ENCODE data around the gene AOPEP.

AOPEP gene

DNA sequence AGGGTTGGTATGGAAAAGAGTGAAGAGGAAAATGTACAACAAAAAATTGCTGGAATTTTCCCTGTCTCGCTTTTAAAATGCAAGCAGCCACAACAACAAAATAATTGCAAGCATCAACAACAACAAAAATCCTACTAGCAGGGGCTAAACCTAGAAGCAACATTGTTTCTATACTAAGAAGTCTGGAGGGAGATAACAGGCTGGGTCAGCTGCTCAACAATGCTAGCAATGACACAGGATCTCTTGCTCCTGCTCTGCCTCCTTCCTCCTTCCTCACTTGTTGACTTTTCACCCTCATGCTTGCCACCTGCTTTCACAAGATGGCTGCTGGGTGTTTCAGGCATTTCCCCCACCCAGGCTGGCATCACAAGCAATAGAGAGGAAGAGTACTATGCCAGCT is 7.6 kb upstream of the AOPEP start:
- no peak for DNase-seq (ENCODE audit: low spot score)

GRCh38 chr9:94719878-94720277 is 6.6 kb upstream of the AOPEP start:
- no peak for DNase-seq (ENCODE audit: low spot score)

GRCh38 chr9:94720846-94721549 is 5.5 kb upstream of the AOPEP start:
- no peak for DNase-seq (ENCODE audit: low spot score)

DNA sequence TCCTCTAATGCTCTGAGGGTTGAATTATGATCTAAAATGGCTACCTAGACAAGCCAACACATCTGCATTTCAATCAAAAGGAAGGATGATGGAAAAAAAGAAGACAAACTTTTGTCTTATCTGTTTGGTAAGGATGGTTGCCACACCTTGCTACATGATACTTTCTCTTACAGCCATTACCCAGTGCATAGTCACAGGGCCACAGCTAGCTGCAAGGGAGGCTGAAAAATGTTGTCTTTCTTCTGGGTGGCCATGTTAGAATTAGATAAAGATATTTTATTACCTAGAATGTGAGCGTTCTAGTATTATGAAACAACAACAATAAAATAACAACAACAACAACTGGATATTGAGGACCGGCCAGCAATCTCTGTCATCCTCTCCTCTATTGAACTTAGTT is 4.7 kb upstream of the AOPEP start:
- DNase-seq (ENCODE audit: low spot score), result no peak

GRCh38 chr9:94725293-94725692 is 1.2 kb upstream of the AOPEP start:
- no peak for DNase-seq (ENCODE audit: low spot score)

- DNase-seq (ENCODE audit: low spot score), result no peak
Measured at GRCh38 chr9:94728719-94729118, 2.2 kb downstream of the AOPEP start.

DNA sequence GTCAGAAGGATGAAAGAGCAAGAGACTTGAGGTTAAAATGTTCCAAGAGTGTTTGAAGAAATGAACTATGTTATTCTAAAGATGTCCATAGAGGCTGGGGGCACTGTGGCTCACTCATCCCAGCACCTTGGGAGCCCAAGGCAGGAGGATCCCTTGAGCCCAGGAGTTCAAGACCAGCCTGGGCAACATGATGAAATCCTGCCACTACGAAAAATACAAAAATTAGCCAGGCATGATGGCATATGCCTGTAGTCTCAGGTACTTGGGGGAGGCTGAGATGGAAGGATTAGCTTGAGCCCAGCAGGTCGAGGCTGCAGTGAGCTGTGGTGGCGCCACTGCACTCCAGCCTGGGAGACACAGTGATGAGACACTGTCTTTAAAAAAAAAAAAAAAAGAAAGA is 2.7 kb downstream of the AOPEP start:
- no peak for DNase-seq (ENCODE audit: low spot score)

DNA sequence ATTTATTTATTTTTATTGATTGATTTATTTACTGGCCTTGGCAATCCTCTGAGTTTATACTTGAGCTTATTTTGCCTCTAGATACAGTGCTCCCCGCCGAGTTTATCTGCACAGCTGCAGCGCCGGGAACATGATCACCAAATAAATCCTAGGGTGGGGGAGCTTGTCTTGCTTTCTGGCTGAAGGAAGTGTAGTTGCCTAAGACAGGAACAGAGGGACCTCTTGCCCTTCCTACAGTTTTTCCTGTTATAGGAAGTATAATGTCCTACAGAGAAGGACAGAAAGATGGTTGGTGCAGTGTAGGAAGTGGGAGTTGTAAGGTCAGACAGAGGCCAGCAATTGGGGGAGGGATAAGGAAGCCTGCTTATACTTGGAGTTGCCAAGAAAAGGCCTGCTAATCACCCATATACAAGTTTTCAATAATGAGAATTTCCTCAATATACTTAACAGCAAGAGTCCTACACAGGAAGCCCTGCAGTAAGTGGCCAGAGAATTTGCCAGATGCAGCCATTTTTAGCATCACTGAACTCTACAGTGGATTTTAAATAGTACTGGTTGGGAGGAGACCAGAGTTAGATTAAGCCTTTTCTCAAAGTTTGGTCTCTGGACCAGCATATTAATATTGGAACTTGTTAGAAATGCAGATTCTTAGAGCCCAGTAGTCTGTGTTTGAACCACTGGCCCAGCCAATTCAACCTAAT is 7.7 kb downstream of the AOPEP start:
- no peak for DNase-seq (ENCODE audit: low spot score)

DNA sequence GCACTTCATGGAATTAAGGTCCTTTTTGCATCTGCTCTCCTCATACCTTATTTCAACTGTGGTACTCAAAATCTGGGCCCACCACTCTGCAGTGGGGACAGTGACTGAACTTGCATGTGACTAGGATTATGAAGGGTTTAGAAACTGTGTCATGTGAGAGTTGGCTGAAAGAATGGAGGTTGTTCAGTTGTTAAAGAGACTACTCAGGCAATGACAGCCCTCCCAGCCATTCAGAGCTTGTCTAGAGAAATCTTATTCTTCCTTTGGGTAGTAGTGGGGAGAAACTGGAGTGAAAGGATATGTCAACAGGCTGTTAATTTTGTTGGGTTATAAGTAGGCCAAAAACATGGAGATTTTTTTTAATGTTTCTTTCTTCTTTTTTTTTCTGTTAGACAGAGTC is 10.3 kb downstream of the AOPEP start:
- no peak for DNase-seq (ENCODE audit: low spot score)

DNA sequence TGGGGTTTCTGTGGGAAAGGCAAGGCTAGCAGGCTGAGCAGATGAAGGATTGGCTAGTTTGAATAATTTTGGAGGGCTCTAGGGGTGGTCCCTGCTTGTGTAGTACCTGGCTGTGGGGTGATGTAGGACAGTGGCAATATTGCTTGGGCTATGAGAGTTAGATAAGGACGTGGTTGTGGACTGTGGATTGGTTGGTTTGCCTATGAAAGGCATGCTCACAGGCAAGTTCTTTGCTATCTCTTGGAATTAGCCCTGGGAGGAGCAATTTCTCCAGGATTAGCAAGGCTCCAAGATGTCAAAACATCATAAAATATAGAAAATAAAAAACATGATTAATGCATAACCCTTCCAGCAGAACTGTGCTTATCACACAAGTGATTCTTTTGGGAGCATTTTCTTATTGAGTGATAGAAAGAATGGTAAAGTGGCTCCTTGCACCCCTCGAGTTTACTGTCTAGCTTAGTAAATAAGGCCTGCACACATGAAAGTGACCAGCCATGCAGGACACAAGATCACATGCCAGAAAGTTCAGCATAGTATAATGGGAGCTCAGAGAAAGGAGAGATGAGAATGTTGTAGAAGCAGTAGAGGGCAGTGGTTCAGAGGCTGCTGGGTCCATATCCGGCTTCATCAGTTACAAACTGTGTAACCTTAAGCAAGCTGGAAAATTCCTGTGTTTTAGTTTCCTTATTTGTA is 13.8 kb downstream of the AOPEP start:
- DNase-seq (ENCODE audit: low spot score), result no peak

DNA sequence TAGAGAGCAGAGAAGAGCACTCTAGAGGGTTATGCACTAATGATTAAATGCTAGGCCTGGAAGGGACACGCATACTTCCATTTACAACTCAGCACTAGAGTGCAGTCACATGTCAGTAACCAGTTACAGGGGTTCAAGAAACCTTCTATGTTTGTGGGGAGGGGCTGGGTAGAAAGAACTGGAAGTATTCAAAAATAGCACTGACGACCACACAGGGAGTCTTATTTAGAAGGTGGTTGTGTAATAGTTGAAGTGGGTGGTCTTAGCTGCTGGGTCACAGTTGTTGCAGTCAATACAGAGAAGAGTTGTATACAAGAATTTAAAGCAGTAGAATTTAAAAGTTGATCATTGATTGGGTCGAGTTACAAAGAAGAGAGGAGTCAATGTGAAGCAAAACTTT is 15.4 kb downstream of the AOPEP start:
- DNase-seq (ENCODE audit: low spot score), result no peak

GRCh38 chr9:94743035-94743954 is 16.8 kb downstream of the AOPEP start:
- DNase-seq (ENCODE audit: low spot score), result no peak

- no peak for DNase-seq (ENCODE audit: low spot score)
Measured at GRCh38 chr9:94745806-94746540, 19.5 kb downstream of the AOPEP start.

DNA sequence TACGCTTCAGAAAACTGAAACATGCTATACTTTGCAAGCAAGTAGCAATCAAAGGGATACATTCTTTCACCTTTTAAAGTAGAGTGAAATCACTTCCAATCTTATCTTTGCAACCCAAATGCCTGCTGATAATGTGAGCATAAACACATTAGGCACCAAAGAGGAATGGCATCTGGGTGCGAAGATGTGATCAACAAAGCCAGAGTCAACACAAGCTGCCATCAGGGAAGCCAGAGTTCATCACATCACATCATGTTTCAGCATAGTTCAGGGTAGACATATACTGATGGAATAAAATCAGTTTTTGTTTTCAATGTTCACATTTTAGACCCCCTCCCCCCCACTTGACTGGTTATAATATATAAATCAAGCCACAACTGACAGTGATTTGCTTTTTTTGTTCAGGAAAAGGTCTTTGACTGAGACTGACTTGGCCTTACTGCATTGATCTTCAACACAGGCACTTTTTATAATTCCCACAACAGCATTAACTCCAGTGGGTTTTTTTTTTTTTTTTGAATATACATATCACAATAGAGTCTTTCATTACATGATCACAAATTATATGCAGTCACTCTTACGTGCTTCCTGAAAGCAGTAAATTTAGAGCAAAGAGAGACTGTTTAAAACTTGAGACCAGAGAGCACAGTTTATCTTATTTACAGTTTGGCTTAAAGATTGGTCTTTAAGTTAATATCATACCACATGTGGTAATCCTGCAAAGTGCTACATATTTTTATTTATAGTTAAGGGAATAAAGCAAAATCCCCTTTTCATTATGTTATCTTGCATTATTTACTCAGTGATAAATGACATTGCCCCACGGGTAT is 20.3 kb downstream of the AOPEP start:
- no peak for DNase-seq (ENCODE audit: low spot score)

DNA sequence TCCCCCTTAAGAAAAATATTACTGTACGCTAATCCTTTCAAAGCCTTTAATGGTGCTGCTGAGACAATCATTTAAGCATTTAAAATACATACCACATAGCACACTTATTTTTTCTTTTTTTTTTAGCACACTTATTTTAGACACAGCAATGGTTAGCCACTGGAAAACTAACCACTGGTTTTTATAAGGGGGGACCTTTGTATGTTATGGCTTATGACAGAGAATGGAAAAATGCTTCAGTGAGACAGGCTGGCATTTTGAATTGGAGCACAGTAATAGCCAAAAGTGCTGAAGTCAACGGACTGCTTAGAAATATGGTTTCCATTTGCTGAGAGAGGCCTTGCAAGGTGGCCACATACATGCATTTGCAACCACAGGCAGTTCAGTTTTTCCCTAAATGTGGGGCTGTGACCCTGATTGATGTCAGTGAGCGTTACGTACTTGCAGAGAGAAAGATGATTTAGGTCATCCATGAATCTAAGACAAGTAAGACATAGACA is 28.5 kb downstream of the AOPEP start:
- no peak for DNase-seq (ENCODE audit: low spot score)

DNA sequence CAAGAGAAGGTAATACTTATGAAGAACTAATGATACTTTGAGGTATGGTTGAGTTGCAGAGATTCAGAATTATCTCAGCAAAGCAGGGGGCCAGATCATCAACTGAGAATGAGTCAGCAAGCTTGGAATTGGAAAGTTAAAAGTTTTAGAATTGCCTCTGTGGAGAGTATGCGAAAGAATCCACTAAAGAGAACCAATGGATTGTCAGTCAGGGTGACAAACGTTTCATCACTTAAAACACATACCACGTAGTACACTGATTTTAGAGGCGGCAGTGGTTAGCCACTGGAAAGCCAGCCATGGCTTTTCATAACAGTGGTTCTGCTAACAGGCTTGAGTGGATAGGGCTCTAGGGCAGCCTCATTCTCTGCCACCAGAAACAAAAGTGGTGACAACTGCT is 30.7 kb downstream of the AOPEP start:
- DNase-seq (ENCODE audit: low spot score), result no peak

GRCh38 chr9:94758031-94758430 is 31.5 kb downstream of the AOPEP start:
- DNase-seq (ENCODE audit: low spot score), result no peak

DNA sequence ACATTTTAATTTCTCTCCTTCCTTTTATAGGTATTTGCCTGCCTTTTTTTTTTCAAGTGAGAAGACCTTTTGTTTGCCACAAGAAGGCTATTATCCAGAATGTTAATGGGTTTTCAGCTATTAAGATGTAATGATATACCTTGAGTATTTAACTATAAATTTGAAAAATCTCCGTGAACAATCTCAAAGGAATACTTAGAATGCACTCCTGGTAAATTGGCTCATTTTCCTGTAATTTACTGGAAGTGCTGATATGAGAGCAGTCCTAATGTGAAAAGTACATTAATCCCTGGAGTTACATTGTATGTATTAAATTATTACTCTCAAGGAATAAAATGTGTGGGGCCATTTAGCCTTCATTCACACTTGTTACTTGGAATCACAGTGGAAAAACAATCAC is 32.4 kb downstream of the AOPEP start:
- no peak for DNase-seq (ENCODE audit: low spot score)

- no peak for DNase-seq (ENCODE audit: low spot score)
Measured at GRCh38 chr9:94760010-94760409, 33.5 kb downstream of the AOPEP start.

GRCh38 chr9:94760660-94761059 is 34.2 kb downstream of the AOPEP start:
- no peak for DNase-seq (ENCODE audit: low spot score)
